Ovary (tissue), 3 donors: ENCODE results near the gene CCDC71L.

Experiments
- CTCF ChIP-seq, 3 donors: fragments of 450-650 bp in 2 of 3; fragments of 200-600 bp in 1 of 3; IDR thresholded peaks; one replicate each; pipeline versions ENCODE4 v1.5.1 to v1.8.0; 2016 to 2022; ENCODE audit warnings: antibody characterized with exemption in 3 of 3, mild to moderate bottlenecking in 1 of 3
- EP300 ChIP-seq: sonication (generic); formaldehyde crosslinking; IDR thresholded peaks from one replicate; pipeline ENCODE4 v1.6.1; 2017; ENCODE audit warnings: antibody characterized with exemption
- POLR2A ChIP-seq: fragments of 450-650 bp; IDR thresholded peaks from one replicate; pipeline ENCODE4 v1.6.1; 2017; ENCODE audit warnings: antibody characterized with exemption, mild to moderate bottlenecking, moderate library complexity
- donor health status: DM: no; HTN: no; CAD: no.

GRCh38 chr7:106658316-106659165 is 2.4 kb downstream of the CCDC71L start:
- TF ChIP-seq CTCF (IDR thresholded peaks at IDR 0.05) = no peak
- TF ChIP-seq POLR2A = no peak
- no peak for TF ChIP-seq EP300
